Measurements from ENCODE around the gene DNAH17. TPM values are rescaled to one million over a fixed set of nuclear protein-coding genes. Genes with fewer than 3 reads are reported as not detected.

Gene DNAH17
- total and polyA plus RNA-seq, 2 of the 8 experiments (the other 6 are each of a cell fraction or from before 2014, with no cell fraction given) = 0.14 to 0.67 TPM

DNA sequence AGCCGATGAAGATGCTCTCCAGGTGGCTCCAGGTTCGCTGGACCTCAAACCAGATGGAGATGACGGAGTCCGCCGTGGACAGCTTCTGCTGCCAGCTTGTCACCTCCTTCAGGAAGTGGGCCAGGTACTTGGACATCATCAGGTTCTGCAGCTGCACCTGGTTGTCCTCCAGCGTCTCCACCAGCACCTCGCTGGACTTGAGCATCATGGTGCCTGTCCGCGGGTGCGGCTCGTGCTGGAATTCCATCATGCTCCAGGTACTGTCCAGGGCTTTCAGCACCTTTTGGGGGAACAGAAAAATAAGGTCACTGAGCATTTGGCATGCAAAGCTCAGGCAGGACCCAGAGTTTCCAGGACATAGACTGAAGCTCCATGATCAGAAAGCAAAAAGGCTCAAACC is 69.7 kb downstream of the DNAH17 start:
- Histone ChIP-seq H4K20me1 (replicated peaks in 1 of 2; ENCODE audit: control insufficient read depth in 1 of 2, insufficient read depth in 2 of 2, low read length in 2 of 2) (no peaks in the 10 kb centered on the region), H3K79me2 (ENCODE audit: control insufficient read depth in 1 of 2, insufficient read depth in 2 of 2, low read length in 2 of 2) (no peaks in the 10 kb centered on the region), H3K9ac (replicated peaks in 1 of 4; ENCODE audit: extremely low read depth in 1 of 4, low read depth in 3 of 4, low read length in 3 of 4) (no peak overlapping the region), H4K8ac (ENCODE audit: extremely low read depth, insufficient read depth, low read length) (no peak overlapping the region), H2AFZ (ENCODE audit: low read length) (no peak overlapping the region), H3K27ac (ENCODE audit: low read depth, low read length) (no peak overlapping the region), H3K4me1 (replicated peaks in 1 of 4; ENCODE audit: control insufficient read depth in 3 of 4, insufficient read depth in 4 of 4, low read length in 3 of 4) (no peaks in the 10 kb centered on the region), H3K4me2 (ENCODE audit: insufficient read depth in 1 of 2, low read depth in 2 of 2, low read length in 2 of 2) (no peak overlapping the region), H2BK120ac (replicated peaks; ENCODE audit: low read depth, low read length) (no peak overlapping the region), H3K4ac (replicated peaks; ENCODE audit: insufficient read length, low read depth, low read length) (no peak overlapping the region), H3K4me3 (ENCODE audit: extremely low read depth in 1 of 4, insufficient read depth in 2 of 4, low read depth in 3 of 4, low read length in 4 of 4) (no peak overlapping the region), H2BK15ac (ENCODE audit: low read length) (no peak overlapping the region), H2BK12ac (ENCODE audit: low read depth, low read length) (no peak overlapping the region), H2BK5ac (ENCODE audit: low read depth, low read length) (no peak overlapping the region), H4K91ac (replicated peaks; ENCODE audit: insufficient read length, low read length) (no peak overlapping the region), H3K23me2 (ENCODE audit: low read depth, low read length) (no peaks in the 10 kb centered on the region), H3K23ac (ENCODE audit: insufficient read length) (no peak overlapping the region), H3K18ac (ENCODE audit: extremely low read depth, low read length) (no peak overlapping the region), H3K36me3 (ENCODE audit: control insufficient read depth in 2 of 4, insufficient read depth in 4 of 4, low read length in 3 of 4) (no peaks in the 10 kb centered on the region), H2BK20ac (ENCODE audit: low read length) (no peak overlapping the region), H3K27me3 (replicated peaks in 1 of 4; ENCODE audit: control insufficient read depth in 3 of 4, extremely low read depth in 1 of 4, insufficient read depth in 3 of 4, low read length in 3 of 4) (0 out of 7 replicates have a peak, but pooled peaks cover 0 to 2% (median 0%) of the 10 kb centered on the region in 4 experiments), H4K5ac (ENCODE audit: insufficient read length, low read depth, low read length) (no peak overlapping the region), H3K56ac (replicated peaks; ENCODE audit: insufficient read length, low read depth, low read length) (no peak overlapping the region), H3K79me1 (ENCODE audit: low read depth, low read length) (no peaks in the 10 kb centered on the region), H2AK5ac (ENCODE audit: low read depth, low read length) (no peak overlapping the region), H3K14ac (ENCODE audit: insufficient read length) (no peak overlapping the region), H3K9me3 (ENCODE audit: insufficient read depth in 2 of 2, low read depth in 1 of 2, low read length in 1 of 2) (0 out of 4 replicates have a peak, but pooled peaks cover 0 to 2% of the 10 kb centered on the region in 2 experiments)
- TF ChIP-seq FOSL1 (IDR thresholded peaks at IDR 0.05; ENCODE audit: insufficient read depth, low read depth, low read length) (no peak), BCL11A (IDR thresholded peaks at IDR 0.05; ENCODE audit: low read depth in 2 of 2, low read length in 2 of 2) (no peak), TAF7 (optimal IDR thresholded peaks at IDR 0.05; ENCODE audit: borderline replicate concordance, low read depth, low read length) (no peak), TEAD4 (IDR thresholded peaks at IDR 0.05; ENCODE audit: low read depth, low read length) (no peak), SP4 (IDR thresholded peaks at IDR 0.05; ENCODE audit: low read length) (no peak), EZH2 (IDR thresholded peaks at IDR 0.05; ENCODE audit: low read depth, low read length, severe bottlenecking) (no peak), CTBP2 (IDR thresholded peaks at IDR 0.05; ENCODE audit: borderline replicate concordance, insufficient read depth, insufficient read length, low read length) (no peak), GABPA (IDR thresholded peaks at IDR 0.05; ENCODE audit: borderline replicate concordance, insufficient read depth, low read length) (no peak), EGR1 (IDR thresholded peaks at IDR 0.05; ENCODE audit: borderline replicate concordance, low read depth, low read length) (no peak), ZNF274 (IDR thresholded peaks at IDR 0.05; ENCODE audit: borderline replicate concordance, extremely low read depth, low read length) (no peak), CBX5 (IDR thresholded peaks at IDR 0.05; ENCODE audit: low read depth, low read length) (no peak), MAFK (IDR thresholded peaks at IDR 0.05; ENCODE audit: low read depth, low read length) (no peak)
- CTCF ChIA-PET (ENCODE audit: partially characterized antibody) = interaction anchor here (0.6 to 1.4 kb wide), 8 partner anchors 8 to 215 kb away, joined by 3 to 7 read pairs (median 3); no protein-coding TSS in a partner anchor
- FAIRE-seq (no peak), DNase-seq (ENCODE audit: low read depth in 1 of 2, low spot score in 2 of 2) (no peak)
- POLR2A ChIA-PET (ENCODE audit: partially characterized antibody) = no interaction called here
- 98% methylated on average over 10 of the region's 11 CpGs; no CpG with 5 or more reads in 1 of the 2 experiments for WGBS, 2 experiments (ENCODE audit: extremely low coverage in 1 of 2, insufficient coverage in 1 of 2, insufficient read length in 1 of 2, insufficient replicate concordance in 2 of 2, low coverage in 1 of 2, low lambda C conversion rate in 2 of 2, missing lambda C conversion rate in 1 of 2)
